ENCODE measurements around the gene PHC2. TPM values are rescaled to one million over a fixed set of nuclear protein-coding genes. Genes with fewer than 3 reads are reported as not detected.

PHC2 gene
- total and polyA plus RNA-seq, 9 of the 15 experiments (the other 6 are each of a cell fraction or from before 2014, with no cell fraction given): 3.1 to 67.6 (median 34.6) TPM

DNA sequence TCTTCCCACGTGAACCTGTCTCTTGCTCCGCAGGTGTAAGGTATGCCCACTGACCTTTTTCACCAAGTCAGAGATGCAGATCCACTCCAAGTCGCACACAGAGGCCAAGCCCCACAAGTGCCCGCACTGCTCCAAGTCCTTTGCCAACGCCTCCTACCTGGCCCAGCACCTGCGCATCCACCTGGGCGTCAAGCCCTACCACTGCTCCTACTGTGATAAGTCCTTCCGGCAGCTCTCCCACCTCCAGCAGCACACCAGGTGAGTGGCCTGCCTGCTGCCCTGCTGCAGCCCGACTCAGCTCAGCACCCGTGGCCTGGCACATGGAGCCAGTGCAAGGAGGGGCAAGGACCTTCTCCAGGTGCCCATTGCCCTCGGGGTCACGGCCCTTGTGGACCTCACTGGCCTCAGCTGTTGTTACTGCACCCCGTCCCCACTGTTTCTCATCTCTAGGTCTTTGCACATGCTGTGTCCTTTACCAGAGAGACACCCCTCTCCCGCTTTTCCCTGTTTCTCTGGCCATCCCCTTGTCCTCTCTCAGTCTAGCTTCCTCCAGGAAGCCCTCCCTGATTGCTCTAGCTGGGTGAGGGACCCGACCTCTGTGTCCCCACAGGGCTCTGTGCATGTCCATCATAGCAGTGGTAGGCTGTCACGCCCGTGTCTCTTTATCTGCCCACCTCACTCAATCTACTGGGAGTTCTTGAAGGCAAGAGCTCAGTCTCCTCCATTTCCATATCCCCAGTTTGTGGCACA lies 149.2 kb downstream of the PHC2 start:
- in situ Hi-C loops (cut with MboI): no loop called here

More for the DNA sequence above, 149.2 kb downstream of the PHC2 start:
- H3K4me3 ChIP-seq: no peak overlapping the region
- H2AFZ ChIP-seq (ENCODE audit: low read depth, low read length): no peak overlapping the region
- peaks cover 37 to 42% of the 10 kb centered on the region in 2 experiments for H3K27me3 ChIP-seq (ENCODE audit: control insufficient read depth in 2 of 2, insufficient read depth in 2 of 2, low read length in 2 of 2)
- 6% methylated on average over 17 of the region's 17 CpGs for WGBS (ENCODE audit: insufficient coverage, low coverage, missing lambda C conversion rate)
- ChIA-PET CTCF (ENCODE audit: low intra/inter-chr PET ratio) (no interaction called here), POLR2A (interaction anchor here (0.7 kb wide), 1 partner anchor 82 kb away, joined by 5 read pairs; no protein-coding TSS in a partner anchor)
- H3K9me1 ChIP-seq (ENCODE audit: control insufficient read depth, insufficient read depth, low read length): no peaks in the 10 kb centered on the region
- H3K79me2 ChIP-seq (ENCODE audit: control insufficient read depth, insufficient read depth, low read length): no peaks in the 10 kb centered on the region
- peaks cover 0 to 10% of the 10 kb centered on the region in 2 experiments; a peak in 1 of 5 replicates for H3K4me1 ChIP-seq (replicated peaks in 1 of 2; ENCODE audit: control insufficient read depth in 2 of 2, insufficient read depth in 2 of 2, low read length in 2 of 2)
- BruUV-seq (replicated peaks): no TSS peak
- H3K9me3 ChIP-seq (replicated peaks; ENCODE audit: control insufficient read depth, insufficient read depth, low read depth, low read length): no peaks in the 10 kb centered on the region
- H3K27ac ChIP-seq (ENCODE audit: extremely low read depth, low read depth, low read length): no peak overlapping the region
- H3K9ac ChIP-seq (ENCODE audit: insufficient read depth in 1 of 2, low read depth in 2 of 2, low read length in 2 of 2): no peak overlapping the region
- ATAC-seq (no peak), DNase-seq (ENCODE audit: extremely low read depth in 1 of 4, low spot score in 3 of 4) (no peak), FAIRE-seq (no peak)
- H3K4me2 ChIP-seq (ENCODE audit: insufficient read depth, low read length): no peak overlapping the region
- no peaks in the 10 kb centered on the region; the same call in 1 of the 2 replicates for H4K20me1 ChIP-seq (replicated peaks; ENCODE audit: control insufficient read depth, insufficient read depth, low read length)
- no peaks in the 10 kb centered on the region for H3K36me3 ChIP-seq (ENCODE audit: control insufficient read depth, insufficient read depth, low read length)
- intact Hi-C loops (cut with micrococcal nuclease): no loop called here
- TF ChIP-seq ZNF184 (CRISPR knock-in tag; IDR thresholded peaks at IDR 0.05): peak; percentile 15; the same call in 1 of the 2 replicates
- no peak for TF ChIP-seq SETDB1 (IDR thresholded peaks at IDR 0.05; ENCODE audit: low read length)
- peak; percentile 95 for TF ChIP-seq ZFP36 (IDR thresholded peaks at IDR 0.05; ENCODE audit: low read depth, low read length, partially characterized antibody)
- TF ChIP-seq, protein P1, sequence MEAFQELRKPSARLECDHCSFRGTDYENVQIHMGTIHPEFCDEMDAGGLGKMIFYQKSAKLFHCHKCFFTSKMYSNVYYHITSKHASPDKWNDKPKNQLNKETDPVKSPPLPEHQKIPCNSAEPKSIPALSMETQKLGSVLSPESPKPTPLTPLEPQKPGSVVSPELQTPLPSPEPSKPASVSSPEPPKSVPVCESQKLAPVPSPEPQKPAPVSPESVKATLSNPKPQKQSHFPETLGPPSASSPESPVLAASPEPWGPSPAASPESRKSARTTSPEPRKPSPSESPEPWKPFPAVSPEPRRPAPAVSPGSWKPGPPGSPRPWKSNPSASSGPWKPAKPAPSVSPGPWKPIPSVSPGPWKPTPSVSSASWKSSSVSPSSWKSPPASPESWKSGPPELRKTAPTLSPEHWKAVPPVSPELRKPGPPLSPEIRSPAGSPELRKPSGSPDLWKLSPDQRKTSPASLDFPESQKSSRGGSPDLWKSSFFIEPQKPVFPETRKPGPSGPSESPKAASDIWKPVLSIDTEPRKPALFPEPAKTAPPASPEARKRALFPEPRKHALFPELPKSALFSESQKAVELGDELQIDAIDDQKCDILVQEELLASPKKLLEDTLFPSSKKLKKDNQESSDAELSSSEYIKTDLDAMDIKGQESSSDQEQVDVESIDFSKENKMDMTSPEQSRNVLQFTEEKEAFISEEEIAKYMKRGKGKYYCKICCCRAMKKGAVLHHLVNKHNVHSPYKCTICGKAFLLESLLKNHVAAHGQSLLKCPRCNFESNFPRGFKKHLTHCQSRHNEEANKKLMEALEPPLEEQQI (IDR thresholded peaks at IDR 0.05): no peak
- TF ChIP-seq BRCA1 (IDR thresholded peaks at IDR 0.05): no peak
- TF ChIP-seq BRCA1 (CRISPR knock-in tag; IDR thresholded peaks at IDR 0.05): no peak
- TF ChIP-seq ZNF584 (CRISPR knock-in tag; IDR thresholded peaks at IDR 0.05; ENCODE audit: low read depth): no peak
- TF ChIP-seq CHD4 (IDR thresholded peaks at IDR 0.05; ENCODE audit: insufficient read depth, insufficient replicate concordance, low read depth, low read length, poor library complexity, severe bottlenecking): no peak
- TF ChIP-seq, protein P2, sequence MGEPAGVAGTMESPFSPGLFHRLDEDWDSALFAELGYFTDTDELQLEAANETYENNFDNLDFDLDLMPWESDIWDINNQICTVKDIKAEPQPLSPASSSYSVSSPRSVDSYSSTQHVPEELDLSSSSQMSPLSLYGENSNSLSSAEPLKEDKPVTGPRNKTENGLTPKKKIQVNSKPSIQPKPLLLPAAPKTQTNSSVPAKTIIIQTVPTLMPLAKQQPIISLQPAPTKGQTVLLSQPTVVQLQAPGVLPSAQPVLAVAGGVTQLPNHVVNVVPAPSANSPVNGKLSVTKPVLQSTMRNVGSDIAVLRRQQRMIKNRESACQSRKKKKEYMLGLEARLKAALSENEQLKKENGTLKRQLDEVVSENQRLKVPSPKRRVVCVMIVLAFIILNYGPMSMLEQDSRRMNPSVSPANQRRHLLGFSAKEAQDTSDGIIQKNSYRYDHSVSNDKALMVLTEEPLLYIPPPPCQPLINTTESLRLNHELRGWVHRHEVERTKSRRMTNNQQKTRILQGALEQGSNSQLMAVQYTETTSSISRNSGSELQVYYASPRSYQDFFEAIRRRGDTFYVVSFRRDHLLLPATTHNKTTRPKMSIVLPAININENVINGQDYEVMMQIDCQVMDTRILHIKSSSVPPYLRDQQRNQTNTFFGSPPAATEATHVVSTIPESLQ (CRISPR knock-in tag; IDR thresholded peaks at IDR 0.05): no peak
- TF ChIP-seq NFXL1 (CRISPR knock-in tag; IDR thresholded peaks at IDR 0.05): no peak
- TF ChIP-seq SREBF1 (IDR thresholded peaks at IDR 0.05; ENCODE audit: borderline replicate concordance, low read depth, low read length): no peak

Data from K562 (cell line).